ENCODE results near the gene CDH12.

The CDH12 gene

DNA sequence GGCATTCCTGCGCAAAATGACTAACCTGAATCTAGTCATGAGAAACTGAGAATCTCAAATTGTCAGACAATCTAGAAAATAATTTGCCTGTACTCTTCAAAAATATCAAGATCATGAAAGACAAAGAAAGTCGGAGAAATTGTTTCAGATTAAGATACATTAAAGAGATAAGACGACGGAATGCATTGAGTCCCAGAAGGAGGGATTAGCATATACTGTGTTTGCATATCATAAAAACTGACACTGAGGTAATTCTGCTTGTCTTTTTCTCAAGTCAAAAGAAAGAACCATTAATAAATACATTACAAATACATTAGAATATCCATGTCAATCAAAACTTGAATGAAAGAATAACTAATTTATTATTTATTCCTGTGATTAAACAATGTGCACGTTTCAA is 88.4 kb downstream of the CDH12 start:
- DNase-seq (ENCODE audit: low read depth in 3 of 3), result no peak

GRCh38 chr5:22757776-22758175 is 95.4 kb downstream of the CDH12 start:
- DNase-seq (ENCODE audit: low read depth in 3 of 3), result no peak

- DNase-seq (ENCODE audit: low read depth in 3 of 3), result no peak
These were observed 99.0 kb downstream of the CDH12 start for GRCh38 chr5:22754155-22754554.

DNA sequence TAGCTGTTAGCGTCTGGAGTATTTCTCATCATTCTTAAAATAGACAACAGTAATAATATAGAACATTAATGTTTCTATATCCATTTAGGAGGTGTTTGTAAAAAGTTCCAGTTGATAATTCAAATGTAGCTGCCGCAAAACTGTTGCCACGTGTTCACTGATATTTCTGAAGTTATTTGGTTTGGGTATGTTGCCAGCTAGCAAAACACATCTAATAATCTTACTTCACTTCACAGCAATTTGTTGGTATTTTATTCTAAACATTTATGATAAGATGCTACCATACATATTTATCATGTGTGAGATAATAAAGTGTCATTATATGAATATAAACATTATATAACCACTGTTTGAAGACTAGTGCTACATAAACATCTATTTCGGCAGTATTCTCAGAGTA is 101.6 kb downstream of the CDH12 start:
- DNase-seq (ENCODE audit: low read depth in 3 of 3), result no peak

GRCh38 chr5:22736443-22737003 is 116.6 kb downstream of the CDH12 start:
- DNase-seq (ENCODE audit: low read depth in 3 of 3), result no peak

DNA sequence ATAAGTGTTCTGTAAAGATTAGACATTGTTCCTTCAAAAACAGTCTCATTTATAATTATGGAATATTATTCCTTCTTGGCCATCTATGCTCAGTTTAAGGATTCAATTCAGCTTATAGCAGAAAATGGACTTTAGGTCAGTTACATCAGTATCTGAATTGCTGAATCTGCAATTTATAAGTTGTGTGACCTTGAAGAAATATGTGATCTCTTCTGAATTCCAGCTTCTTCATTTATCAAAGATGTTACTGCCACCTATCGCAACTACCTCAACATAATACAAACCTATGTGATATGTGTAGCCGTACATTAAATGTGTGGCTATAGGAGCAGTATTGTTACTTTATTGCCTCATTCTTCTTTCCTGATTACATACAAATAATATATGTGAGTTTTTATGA is 118.2 kb downstream of the CDH12 start:
- no peak for DNase-seq (ENCODE audit: low read depth in 3 of 3)

DNA sequence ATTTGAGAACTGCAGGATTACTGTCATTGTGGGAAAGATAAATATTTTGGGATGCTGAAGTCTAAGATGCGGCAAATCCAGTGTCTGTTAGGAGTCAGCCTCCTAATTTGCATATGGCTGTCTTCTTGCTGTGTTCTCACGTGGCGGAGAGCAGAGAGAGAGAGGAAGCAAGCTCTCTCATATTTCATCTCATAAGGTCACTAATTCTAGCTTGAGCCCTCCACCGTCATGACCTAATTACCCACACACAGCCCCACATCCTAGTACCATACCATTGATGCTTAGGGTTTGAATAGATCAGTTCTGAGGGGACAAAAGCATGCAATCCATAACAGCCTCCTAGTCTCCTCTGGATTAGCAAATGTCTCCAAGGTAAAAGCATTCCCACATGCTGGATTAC is 124.5 kb downstream of the CDH12 start:
- DNase-seq (ENCODE audit: low read depth in 3 of 3), result no peak

DNA sequence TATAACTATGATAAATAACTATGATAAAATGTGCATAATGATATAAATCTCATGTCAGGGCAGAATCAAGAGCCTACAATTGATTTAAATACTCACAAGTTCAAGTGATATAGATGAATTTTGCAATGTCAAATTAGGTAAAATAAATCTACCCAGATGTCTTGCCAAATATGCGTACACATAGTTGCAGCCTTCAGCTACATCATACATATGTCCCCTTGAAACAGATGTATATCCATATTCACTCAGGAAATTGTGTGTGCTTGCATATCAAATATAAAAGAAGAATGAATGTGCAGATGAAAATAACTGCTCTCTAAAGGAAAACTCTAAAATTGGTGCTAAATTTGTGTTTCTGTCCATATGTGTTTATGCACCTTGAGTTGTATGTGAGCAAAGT is 130.7 kb downstream of the CDH12 start:
- no peak for DNase-seq (ENCODE audit: low read depth in 3 of 3)

DNA sequence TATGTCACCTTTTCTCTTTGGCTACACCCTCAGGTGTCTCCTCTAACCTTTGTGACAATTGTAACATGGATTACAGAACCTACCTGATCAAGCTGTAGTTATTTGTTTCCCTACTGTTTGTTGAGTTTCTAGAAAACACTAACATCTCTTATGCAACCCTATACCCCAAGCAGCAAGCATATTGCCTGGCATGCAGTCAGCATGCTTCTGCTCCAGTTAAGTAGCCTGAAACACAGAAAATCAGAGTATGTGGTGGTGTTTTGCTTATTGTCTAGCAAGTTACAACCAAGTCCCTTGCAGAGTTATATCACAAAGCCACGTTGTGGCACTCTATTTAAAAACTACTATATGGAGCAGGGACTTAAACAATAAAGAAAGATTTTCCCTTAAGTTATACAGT is 131.1 kb downstream of the CDH12 start:
- no peak for DNase-seq (ENCODE audit: low read depth in 3 of 3)

DNA sequence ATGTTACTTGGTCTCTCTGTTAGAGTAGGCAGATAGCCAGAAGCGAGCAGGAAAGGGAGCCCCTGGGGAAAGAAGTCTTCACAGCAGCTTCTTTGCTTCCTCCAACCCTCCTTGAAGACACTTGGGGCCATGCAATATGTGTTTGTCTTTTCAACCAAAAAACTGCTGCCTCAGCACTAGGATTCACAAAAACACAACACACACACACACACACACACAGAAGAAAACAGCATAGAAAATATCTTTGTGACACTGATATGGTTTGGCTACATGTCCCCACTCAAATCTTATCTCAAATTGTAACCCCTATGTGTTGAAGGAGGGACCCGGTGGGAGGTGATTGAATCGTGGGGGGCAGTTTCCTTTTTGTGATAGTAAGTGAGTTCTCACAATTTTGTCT is 133.3 kb downstream of the CDH12 start:
- DNase-seq (ENCODE audit: low read depth in 3 of 3), result no peak

- no peak for DNase-seq (ENCODE audit: low read depth in 3 of 3)
These were observed 142.5 kb downstream of the CDH12 start for GRCh38 chr5:22710660-22711059.

DNA sequence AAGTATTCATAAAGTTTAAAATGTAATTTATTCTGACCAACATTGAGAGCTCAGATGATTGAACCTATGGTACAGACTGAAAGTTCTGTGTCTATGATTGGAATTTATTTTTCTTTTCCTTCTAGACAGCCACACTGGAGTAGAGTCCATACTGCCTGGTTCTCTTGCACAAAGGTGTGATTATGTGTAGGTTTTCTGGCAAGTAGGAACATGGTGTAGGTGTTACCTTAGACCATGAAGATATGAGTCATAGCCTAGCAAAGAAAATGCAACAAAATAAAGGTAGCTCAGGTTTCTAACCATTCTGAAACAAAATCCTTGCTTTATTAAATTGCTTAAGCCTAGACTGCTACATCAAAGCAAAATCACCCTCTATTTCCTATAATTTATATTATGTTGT is 143.4 kb downstream of the CDH12 start:
- DNase-seq (ENCODE audit: low read depth in 3 of 3), result no peak

DNA sequence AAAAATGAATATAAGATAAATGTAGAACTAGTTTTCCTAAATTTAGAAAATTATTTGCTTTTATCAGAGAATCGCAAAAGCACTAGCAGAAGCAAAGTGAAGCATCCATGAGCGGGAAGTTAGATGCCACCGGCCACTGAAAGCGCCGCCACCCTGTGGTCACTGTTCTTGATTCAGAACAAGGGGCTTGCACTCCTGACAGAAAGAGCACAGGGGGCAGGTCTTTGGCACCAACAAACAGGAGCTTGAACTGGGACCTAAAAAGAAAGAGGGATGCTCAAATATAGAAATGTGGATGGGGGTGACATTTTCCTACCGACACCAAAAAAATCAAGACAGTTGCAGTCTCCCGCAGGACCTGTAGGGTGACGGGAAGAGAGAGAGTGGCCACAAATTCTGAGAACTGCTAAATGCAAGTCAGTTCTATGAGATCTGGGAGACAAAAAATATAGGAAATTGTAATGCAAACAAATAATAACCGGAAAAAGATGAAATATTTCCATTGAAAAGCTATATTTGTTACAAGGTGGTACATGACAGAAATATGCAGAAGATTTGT is 144.3 kb downstream of the CDH12 start:
- DNase-seq (ENCODE audit: low read depth in 3 of 3), result no peak

DNA sequence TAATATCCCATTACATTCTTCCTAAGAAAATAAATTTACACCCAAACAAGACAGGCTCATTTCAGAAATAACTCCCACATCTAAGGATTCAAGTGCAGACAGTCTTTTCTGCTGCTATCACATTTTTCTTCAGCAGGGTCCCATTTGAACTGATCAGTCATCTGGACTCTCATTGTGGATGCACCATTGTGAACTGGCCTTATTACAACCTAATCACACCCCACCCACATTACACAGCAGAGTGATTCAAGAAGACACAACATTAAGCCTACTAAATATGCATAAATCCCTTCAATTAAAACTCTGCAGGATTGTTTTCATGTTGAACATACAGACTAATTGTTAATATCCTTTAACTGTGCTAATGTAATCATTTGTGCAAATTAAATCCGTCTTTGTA is 146.2 kb downstream of the CDH12 start:
- no peak for DNase-seq (ENCODE audit: low read depth in 3 of 3)

DNA sequence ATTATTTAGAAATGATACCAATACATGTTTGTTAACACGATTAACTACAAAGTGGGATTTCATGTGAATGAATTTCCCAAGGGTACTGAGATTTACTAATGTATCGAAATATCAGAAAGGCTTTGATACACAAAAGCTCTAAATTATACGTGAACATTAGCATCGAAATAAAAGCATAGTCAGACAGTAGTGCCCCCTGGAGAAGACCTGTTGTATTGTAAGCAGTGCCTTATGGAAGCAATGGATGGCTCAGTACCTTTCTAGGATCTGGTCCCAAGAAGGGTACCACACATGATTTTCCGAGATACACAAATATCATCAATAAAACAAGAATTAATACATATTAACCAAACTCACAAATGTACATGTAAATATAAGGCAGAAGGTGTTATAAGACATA is 153.8 kb downstream of the CDH12 start:
- no peak for DNase-seq (ENCODE audit: low read depth in 3 of 3)

DNA sequence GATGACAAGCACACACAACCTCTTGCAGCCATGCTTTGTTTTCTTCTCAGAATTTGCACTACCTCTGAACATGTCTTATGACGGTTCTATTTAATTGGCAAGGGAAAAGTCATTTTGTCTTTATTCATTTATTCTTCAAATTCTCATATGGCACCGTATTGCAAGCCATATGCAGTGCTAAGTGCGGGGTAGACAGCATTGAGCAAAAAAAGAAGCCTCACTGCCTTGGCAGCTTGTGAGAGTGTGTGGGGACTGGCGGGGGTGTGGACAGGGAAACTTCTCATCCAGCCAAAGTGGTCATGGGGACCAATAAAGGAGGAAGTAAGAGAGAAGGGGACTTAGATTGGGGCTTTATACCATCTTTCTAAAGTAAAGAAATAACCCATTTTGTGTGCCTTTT is 160.0 kb downstream of the CDH12 start:
- DNase-seq (ENCODE audit: low read depth in 3 of 3), result no peak

GRCh38 chr5:22683050-22683449 is 170.1 kb downstream of the CDH12 start:
- no peak for DNase-seq (ENCODE audit: low read depth in 3 of 3)

GRCh38 chr5:22678886-22679285 is 174.3 kb downstream of the CDH12 start:
- DNase-seq (ENCODE audit: low read depth in 3 of 3), result no peak

DNA sequence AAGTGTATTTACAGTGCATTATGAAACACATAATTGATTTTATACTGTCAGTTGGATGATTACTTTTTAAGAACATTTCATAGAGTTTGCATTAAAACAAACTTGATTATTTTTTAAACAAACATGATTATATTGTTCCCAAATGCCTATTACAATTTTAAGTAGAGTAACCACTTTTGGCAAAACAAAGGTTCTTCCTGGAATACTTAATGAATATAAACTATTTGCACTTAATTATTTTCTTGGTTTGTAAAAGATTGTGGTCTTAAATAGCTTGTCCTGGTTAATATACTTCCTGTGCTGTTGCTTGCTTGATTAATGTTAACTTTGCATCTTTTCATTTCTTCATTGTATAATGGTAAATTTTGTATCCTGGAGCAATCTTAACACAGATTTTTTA is 180.0 kb downstream of the CDH12 start:
- no peak for DNase-seq (ENCODE audit: low read depth in 3 of 3)

- no peak for DNase-seq (ENCODE audit: low read depth in 3 of 3)
These were observed 183.8 kb downstream of the CDH12 start for GRCh38 chr5:22669345-22669744.

DNA sequence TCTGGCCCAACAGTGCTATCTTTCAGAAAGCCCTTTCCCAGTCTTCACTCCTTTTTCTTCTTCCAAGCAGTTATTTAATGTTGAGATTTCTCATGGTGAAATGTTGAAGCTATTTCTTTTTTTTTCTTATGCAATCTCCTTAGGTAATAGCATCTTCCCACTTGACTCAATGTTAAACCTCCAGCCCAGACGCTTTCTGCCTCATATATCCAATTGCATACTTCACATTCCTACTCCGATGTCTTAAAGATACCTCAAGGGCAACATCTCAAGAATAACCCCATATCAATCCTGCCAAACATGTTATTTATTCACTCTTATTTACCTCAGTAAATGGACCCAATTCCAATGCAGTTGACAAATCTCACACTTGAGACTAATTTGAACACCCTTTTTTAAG is 187.3 kb downstream of the CDH12 start:
- no peak for DNase-seq (ENCODE audit: low read depth in 3 of 3)

DNA sequence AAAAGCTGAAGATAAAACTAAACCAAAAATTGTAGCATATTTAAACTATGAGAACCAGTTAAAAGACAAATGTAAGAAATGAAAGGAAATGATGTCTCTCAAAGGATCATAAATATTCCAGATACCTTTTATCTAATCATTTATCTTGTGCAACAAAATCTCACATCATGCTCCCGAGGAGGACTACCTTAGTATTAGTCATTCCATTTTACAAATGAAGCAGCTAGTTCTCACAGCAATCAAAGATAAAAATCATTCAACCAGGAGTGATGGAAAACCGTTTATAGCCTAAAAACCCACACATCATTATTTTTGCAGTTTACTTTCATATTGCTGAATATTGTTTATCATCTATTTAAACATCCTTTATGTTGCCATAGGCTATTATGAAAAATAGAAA is 190.0 kb downstream of the CDH12 start:
- DNase-seq (ENCODE audit: low read depth in 3 of 3), result no peak

- DNase-seq (ENCODE audit: low read depth in 3 of 3), result no peak
These were observed 190.8 kb downstream of the CDH12 start for GRCh38 chr5:22662391-22662790.

DNA sequence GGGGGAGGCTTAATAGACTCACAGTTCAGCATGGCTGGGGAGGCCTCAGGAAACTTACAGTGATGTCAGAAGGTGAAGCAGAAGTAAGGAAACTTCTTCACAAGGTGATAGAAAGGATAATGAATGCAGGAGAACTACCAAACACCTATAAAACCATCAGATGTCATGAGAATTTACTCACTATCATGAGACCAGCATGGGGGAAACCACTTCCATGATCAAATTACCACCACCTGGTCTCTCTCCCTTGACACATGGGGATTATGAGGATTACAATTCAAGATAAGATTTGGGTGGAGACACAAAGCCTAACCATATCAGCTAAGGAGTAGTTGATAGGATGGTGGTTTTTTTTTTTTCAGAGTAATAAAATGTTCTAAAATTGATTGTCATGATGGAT is 201.8 kb downstream of the CDH12 start:
- DNase-seq (ENCODE audit: low read depth in 3 of 3), result no peak

All from stimulated activated CD4-positive, alpha-beta T cell treated with anti-CD3 and anti-CD28 coated beads, TNF-alpha, amount 100 ng/mL, for 4 hours (primary cell).